H1 (cell line): Measurements from ENCODE around the gene ICAM3. TPM values are rescaled to one million over a fixed set of nuclear protein-coding genes. Genes with fewer than 3 reads are reported as not detected.
A peak's percentile ranks its signal among the peaks of the same experiment; 100 is the strongest.

Source experiments
- CTCF ChIA-PET: fragments of 300-600 bp; sonication (Branson Sonifier 250); formaldehyde crosslinking; loops from one replicate; lab custom pipeline; 2021; ENCODE audit not compliant: partially characterized antibody; lab: Charles Lee
- POLR2A ChIA-PET: fragments of 300-600 bp; sonication (Branson Sonifier 250); formaldehyde crosslinking; loops from one replicate; lab custom pipeline; 2021; ENCODE audit warnings: inconsistent platforms; ENCODE audit not compliant: partially characterized antibody; lab: Charles Lee
- DNase-seq, 2 experiments: peaks; one replicate each; pipeline versions ENCODE4 v3.0.0 to v3.0.0-alpha.2; 2010 to 2022; ENCODE audit warnings: low spot score in 2 of 2, low read depth in 1 of 2, mixed read lengths in 1 of 2
- FAIRE-seq: peaks from 2 replicates; lab custom pipeline; 2011; peaks lifted over from hg19 to GRCh38; lab: Jason Lieb, UNC
- H2AFZ ChIP-seq: 2 replicates; pipeline ENCODE4 v1.8.1; 2012; ENCODE audit warnings: low read length, inconsistent platforms
- H2AK5ac ChIP-seq: 2 replicates; pipeline ENCODE4 v1.6.1; 2013; ENCODE audit warnings: low read depth, low read length
- H2BK120ac ChIP-seq: replicated peaks from 2 replicates; pipeline ENCODE3; 2013; ENCODE audit warnings: low read depth, low read length, inconsistent platforms
- H2BK12ac ChIP-seq: 2 replicates; pipeline ENCODE4 v1.6.1; 2013; ENCODE audit warnings: low read depth, low read length
- H2BK15ac ChIP-seq: 2 replicates; pipeline ENCODE4 v1.6.1; 2013; ENCODE audit warnings: low read length
- H2BK20ac ChIP-seq: 2 replicates; pipeline ENCODE4 v1.6.1; 2013; ENCODE audit warnings: low read length
- H2BK5ac ChIP-seq: 2 replicates; pipeline ENCODE4 v1.6.1; 2013; ENCODE audit warnings: low read depth, low read length
- H3K14ac ChIP-seq: 2 replicates; pipeline ENCODE4 v1.6.1; 2013; ENCODE audit warnings: inconsistent platforms; ENCODE audit not compliant: insufficient read length
- H3K18ac ChIP-seq: 2 replicates; pipeline ENCODE4 v1.6.1; 2013; ENCODE audit warnings: low read length; ENCODE audit errors: extremely low read depth
- H3K23ac ChIP-seq: 2 replicates; pipeline ENCODE4 v1.6.1; 2013; ENCODE audit warnings: inconsistent platforms; ENCODE audit not compliant: insufficient read length
- H3K23me2 ChIP-seq: 2 replicates; pipeline ENCODE4 v1.6.1; 2013; ENCODE audit warnings: low read depth, low read length
- H3K27ac ChIP-seq: 2 replicates; pipeline ENCODE4 v1.6.1; 2011; ENCODE audit warnings: low read depth, low read length, inconsistent platforms
- H3K27me3 ChIP-seq, 4 experiments: replicated peaks in 1 of 4; 1 replicate in 1 of 4; 2 replicates in 3 of 4; pipeline versions ENCODE4 v1.6.1 to v1.8.1; 2011 to 2013; ENCODE audit warnings: low read length in 3 of 4, mild to moderate bottlenecking in 3 of 4, inconsistent platforms in 2 of 4, mixed read lengths in 2 of 4, moderate library complexity in 1 of 4; ENCODE audit not compliant: control insufficient read depth in 3 of 4, insufficient read depth in 3 of 4; ENCODE audit errors: extremely low read depth in 1 of 4
- H3K36me3 ChIP-seq, 4 experiments: 2 replicates each; pipeline versions ENCODE4 v1.6.1 to v1.8.1; 2011 to 2013; ENCODE audit warnings: mild to moderate bottlenecking in 4 of 4, low read length in 3 of 4, moderate library complexity in 2 of 4, control low read depth in 1 of 4, inconsistent platforms in 1 of 4; ENCODE audit not compliant: insufficient read depth in 4 of 4, control insufficient read depth in 2 of 4
- H3K4ac ChIP-seq: replicated peaks from 2 replicates; pipeline ENCODE3; 2013; ENCODE audit warnings: low read length, low read depth, mixed read lengths, inconsistent platforms; ENCODE audit not compliant: insufficient read length
- H3K4me1 ChIP-seq, 4 experiments: replicated peaks in 1 of 4; 1 replicate in 1 of 4; 2 replicates in 3 of 4; pipeline versions ENCODE4 v1.6.1 to v1.8.1; 2011 to 2013; ENCODE audit warnings: low read length in 3 of 4, inconsistent platforms in 2 of 4, mixed read lengths in 1 of 4; ENCODE audit not compliant: insufficient read depth in 4 of 4, control insufficient read depth in 3 of 4
- H3K4me2 ChIP-seq, 2 experiments: 2 replicates each; pipeline versions ENCODE4 v1.6.1 to v1.8.1; 2011 to 2013; ENCODE audit warnings: low read depth in 2 of 2, low read length in 2 of 2, control low read depth in 1 of 2, inconsistent platforms in 1 of 2, mild to moderate bottlenecking in 1 of 2; ENCODE audit not compliant: insufficient read depth in 1 of 2
- H3K4me3 ChIP-seq, 4 experiments: fragments of 200-600, 300-600 bp in 1 of 4; sonication (generic), shearing (Covaris generic), sonication (Bioruptor Twin) in 1 of 4; 2 replicates each; pipeline versions ENCODE4 v1.5.1 to v1.8.1; 2011 to 2016; ENCODE audit warnings: low read length in 4 of 4, low read depth in 3 of 4, control low read depth in 2 of 4, inconsistent platforms in 2 of 4, mild to moderate bottlenecking in 2 of 4, mixed read lengths in 1 of 4, moderate library complexity in 1 of 4; ENCODE audit not compliant: insufficient read depth in 2 of 4; ENCODE audit errors: extremely low read depth in 1 of 4
- H3K56ac ChIP-seq: replicated peaks from 2 replicates; pipeline ENCODE3; 2013; ENCODE audit warnings: low read depth, mild to moderate bottlenecking, mixed read lengths, low read length, inconsistent platforms; ENCODE audit not compliant: insufficient read length
- H3K79me1 ChIP-seq: 2 replicates; pipeline ENCODE4 v1.6.1; 2013; ENCODE audit warnings: low read depth, low read length, control low read depth
- H3K79me2 ChIP-seq, 2 experiments: 2 replicates each; pipeline versions ENCODE4 v1.6.1 to v1.8.1; 2012 to 2013; ENCODE audit warnings: low read length in 2 of 2, mild to moderate bottlenecking in 2 of 2, inconsistent platforms in 1 of 2; ENCODE audit not compliant: insufficient read depth in 2 of 2, control insufficient read depth in 1 of 2
- H3K9ac ChIP-seq, 4 experiments: replicated peaks in 1 of 4; 1 replicate in 1 of 4; 2 replicates in 3 of 4; pipeline versions ENCODE4 v1.6.1 to v1.8.1; 2011 to 2013; ENCODE audit warnings: low read depth in 3 of 4, low read length in 3 of 4, control low read depth in 2 of 4, mild to moderate bottlenecking in 2 of 4, moderate library complexity in 2 of 4, inconsistent platforms in 1 of 4; ENCODE audit errors: extremely low read depth in 1 of 4
- H3K9me3 ChIP-seq, 2 experiments: 2 replicates each; pipeline versions ENCODE4 v1.6.1 to v1.8.1; 2012 to 2013; ENCODE audit warnings: mild to moderate bottlenecking in 2 of 2, moderate library complexity in 2 of 2, control low read depth in 1 of 2, inconsistent platforms in 1 of 2, low read depth in 1 of 2, low read length in 1 of 2, mixed read lengths in 1 of 2; ENCODE audit not compliant: insufficient read depth in 2 of 2
- H4K20me1 ChIP-seq, 2 experiments: replicated peaks in 1 of 2; 2 replicates each; pipeline versions ENCODE3 to v1.8.1; 2011 to 2013; ENCODE audit warnings: inconsistent platforms in 2 of 2, low read length in 2 of 2, mild to moderate bottlenecking in 1 of 2; ENCODE audit not compliant: insufficient read depth in 2 of 2, control insufficient read depth in 1 of 2
- H4K5ac ChIP-seq: 2 replicates; pipeline ENCODE4 v1.6.1; 2013; ENCODE audit warnings: low read length, low read depth, mixed read lengths, inconsistent platforms; ENCODE audit not compliant: insufficient read length
- H4K8ac ChIP-seq: 2 replicates; pipeline ENCODE4 v1.8.0; 2013; ENCODE audit warnings: mild to moderate bottlenecking, moderate library complexity, low read length, inconsistent platforms; ENCODE audit not compliant: insufficient read depth; ENCODE audit errors: extremely low read depth
- H4K91ac ChIP-seq: replicated peaks from 2 replicates; pipeline ENCODE3; 2013; ENCODE audit warnings: low read length, mixed read lengths, inconsistent platforms; ENCODE audit not compliant: insufficient read length
- RNF2 ChIP-seq: fragments of 200-900, 300-1000 bp; sonication (generic); IDR thresholded peaks from 2 replicates; pipeline ENCODE4 v1.7.1; 2016; ENCODE audit warnings: borderline replicate concordance, low read depth, mild to moderate bottlenecking, antibody characterized with exemption, low read length; ENCODE audit not compliant: poor library complexity, severe bottlenecking; ENCODE audit errors: missing control alignments
- SIX5 ChIP-seq: IDR thresholded peaks from 2 replicates; pipeline ENCODE4 v1.6.1; 2011; ENCODE audit warnings: mild to moderate bottlenecking, low read depth, low read length
- WGBS, 2 experiments: shearing (Covaris generic) in 1 of 2; methylation state at CpG; one replicate each; pipeline versions ENCODE4 v1.1.6 to v1.1.7; 2013 to 2015; ENCODE audit warnings: low lambda C conversion rate in 2 of 2, mixed read lengths in 2 of 2, inconsistent platforms in 1 of 2, low coverage in 1 of 2, missing lambda C conversion rate in 1 of 2; ENCODE audit not compliant: insufficient replicate concordance in 2 of 2, insufficient coverage in 1 of 2, insufficient read length in 1 of 2; ENCODE audit errors: extremely low coverage in 1 of 2, missing lambda C conversion rate in 1 of 2; 5-methylcytosine and 5-hydroxymethylcytosine counted together
- polyA plus RNA-seq, 7 experiments: library from polyadenylated mRNA; depleted of rRNA in 3 of 7; stranded (reverse) in 5 of 7; unstranded in 2 of 7; fragments of >200 nt in 5 of 7; fragments of 200-250 nt in 2 of 7; gene quantifications; 1 replicate in 5 of 7; 2 replicates in 1 of 7; 4 replicates in 1 of 7; pipeline versions ENCODE4 v1.2.1 to v1.2.3, GENCODE V29; 2011 to 2013; ENCODE audit warnings: missing spikeins in 2 of 7, mixed read lengths in 2 of 7
- total RNA-seq: library from RNA; stranded (reverse); fragmentation: NEBNext Ultra II Directional; extraction: Animal tissue kit (Norgen Biotek cat#: 25700); gene quantifications from 2 replicates; pipeline ENCODE4 v1.2.1, GENCODE V29; 2021

The ICAM3 gene
- total and polyA plus RNA-seq, 2 of the 8 experiments (the other 6 are each of a cell fraction or from before 2014, with no cell fraction given) = 15.4 to 16.5 TPM

GRCh38 chr19:10368101-10368803 lies 28.8 kb upstream of the ICAM3 start:
- H3K18ac ChIP-seq = no peak overlapping the region
- no peaks in the 10 kb centered on the region for H3K4me1 ChIP-seq
- no peak overlapping the region for H3K27ac ChIP-seq
- no peak overlapping the region for H3K56ac ChIP-seq
- no peak overlapping the region for H2BK120ac ChIP-seq
- H2AFZ ChIP-seq = no peak overlapping the region
- ChIA-PET POLR2A (interaction anchor here (0.9 to 2.5 kb wide), 3 partner anchors 10 to 51 kb away, joined by 3 to 7 read pairs (median 4); partner anchors contain the start of gene TYK2), CTCF (interaction anchor here (0.6 to 1.8 kb wide), 5 partner anchors 11 to 184 kb away, joined by 3 to 5 read pairs (median 4); no protein-coding TSS in a partner anchor)
- 92% methylated on average over 15 of the region's 15 CpGs; no CpG with 5 or more reads in 1 of the 2 experiments for WGBS, 2 experiments
- 0 out of 2 replicates have a peak, but pooled peaks cover 2% of the 10 kb centered on the region for H3K23me2 ChIP-seq
- no peak overlapping the region for H3K4me3 ChIP-seq
- H4K8ac ChIP-seq = no peak overlapping the region
- H2BK5ac ChIP-seq = no peak overlapping the region
- no peaks in the 10 kb centered on the region for H3K27me3 ChIP-seq
- FAIRE-seq = no peak
- H4K5ac ChIP-seq = no peak overlapping the region
- H2AK5ac ChIP-seq = no peak overlapping the region
- no peak overlapping the region for H2BK15ac ChIP-seq
- H2BK12ac ChIP-seq = no peak overlapping the region
- TF ChIP-seq SIX5 (peak; percentile 42; the same call in 1 of the 2 replicates), RNF2 (no peak)
- H3K79me2 ChIP-seq = no peaks in the 10 kb centered on the region
- no peak overlapping the region for H3K23ac ChIP-seq
- peak in 1 of 2 experiments; percentile 45 for DNase-seq
- H3K14ac ChIP-seq = no peak overlapping the region
- no peak overlapping the region for H3K9ac ChIP-seq
- H4K20me1 ChIP-seq = peaks cover 3 to 5% of the 10 kb centered on the region in 2 experiments
- H2BK20ac ChIP-seq = no peak overlapping the region
- no peak overlapping the region for H3K4ac ChIP-seq
- H3K79me1 ChIP-seq = peaks cover 2% of the 10 kb centered on the region; the same call in 1 of the 2 replicates
- no peaks in the 10 kb centered on the region for H3K9me3 ChIP-seq
- no peak overlapping the region for H4K91ac ChIP-seq
- no peak overlapping the region for H3K4me2 ChIP-seq
- peaks cover 0 to 16% (median 7%) of the 10 kb centered on the region in 4 experiments; a peak in 6 of 8 replicates for H3K36me3 ChIP-seq
